Superior temporal gyrus (tissue), 1 donor: ENCODE data around the gene GDF15.
A peak's percentile ranks its signal among the peaks of the same experiment; 100 is the strongest.
"Not testable (repeated sequence)": the region's sequence is repeated elsewhere in the genome, so short reads cannot be mapped to it uniquely, and the experiment has no call there.

Experiments
- DNase-seq: peaks from one replicate; pipeline ENCODE4 v3.0.0-alpha.2; 2016; ENCODE audit errors: extremely low spot score

The GDF15 gene

GRCh38 chr19:18391509-18392075, 5.6 kb downstream of the GDF15 start:
- DNase-seq: no peak

GRCh38 chr19:18392417-18392816, 6.5 kb downstream of the GDF15 start:
- no peak for DNase-seq

- no peak for DNase-seq
Measured at GRCh38 chr19:18392926-18393325, 7.0 kb downstream of the GDF15 start.

- no peak for DNase-seq
Measured at GRCh38 chr19:18393836-18394235, 7.9 kb downstream of the GDF15 start.

GRCh38 chr19:18396471-18397241, 10.7 kb downstream of the GDF15 start:
- DNase-seq: no peak

GRCh38 chr19:18397242-18398202, 11.6 kb downstream of the GDF15 start, which contains the start of gene LRRC25:
Gene LRRC25, minus strand, starts transcription at chr19:18397622. Its CDS starts 659 bp downstream, at chr19:18396963.
- DNase-seq: no peak

- no peak for DNase-seq
Measured at GRCh38 chr19:18399008-18399407, 13.1 kb downstream of the GDF15 start.

- no peak for DNase-seq
Measured at GRCh38 chr19:18401580-18402112, 15.7 kb downstream of the GDF15 start.

- not testable (repeated sequence) for DNase-seq
Measured at GRCh38 chr19:18402455-18403248, 16.7 kb downstream of the GDF15 start.

GRCh38 chr19:18405754-18406153, 19.8 kb downstream of the GDF15 start:
- not testable (repeated sequence) for DNase-seq

- DNase-seq: no peak
Measured at GRCh38 chr19:18406749-18407148, 20.8 kb downstream of the GDF15 start.

- DNase-seq: no peak
Measured at GRCh38 chr19:18408053-18408476, 22.1 kb downstream of the GDF15 start.

GRCh38 chr19:18412610-18413239, 26.8 kb downstream of the GDF15 start:
- DNase-seq: no peak

GRCh38 chr19:18414504-18415177, 28.7 kb downstream of the GDF15 start:
- DNase-seq: no peak

- DNase-seq: peak; percentile 36
Measured at GRCh38 chr19:18415178-18415867, 29.4 kb downstream of the GDF15 start.

- peak; percentile 64 for DNase-seq
Measured at GRCh38 chr19:18416778-18417249, 30.9 kb downstream of the GDF15 start.

- no peak for DNase-seq
Measured at GRCh38 chr19:18417250-18418028, 31.5 kb downstream of the GDF15 start.

- DNase-seq: no peak
Measured at GRCh38 chr19:18418029-18418482, 32.1 kb downstream of the GDF15 start.
